Central memory CD4-positive, alpha-beta T cell (primary cell): Measurements from ENCODE around the gene CASP4.
"Not testable (repeated sequence)": the region's sequence is repeated elsewhere in the genome, so short reads cannot be mapped to it uniquely, and the experiment has no call there.

ENCODE experiments used
- DNase-seq: peaks from one replicate; pipeline ENCODE4 v3.0.0; 2022

The CASP4 gene

DNA sequence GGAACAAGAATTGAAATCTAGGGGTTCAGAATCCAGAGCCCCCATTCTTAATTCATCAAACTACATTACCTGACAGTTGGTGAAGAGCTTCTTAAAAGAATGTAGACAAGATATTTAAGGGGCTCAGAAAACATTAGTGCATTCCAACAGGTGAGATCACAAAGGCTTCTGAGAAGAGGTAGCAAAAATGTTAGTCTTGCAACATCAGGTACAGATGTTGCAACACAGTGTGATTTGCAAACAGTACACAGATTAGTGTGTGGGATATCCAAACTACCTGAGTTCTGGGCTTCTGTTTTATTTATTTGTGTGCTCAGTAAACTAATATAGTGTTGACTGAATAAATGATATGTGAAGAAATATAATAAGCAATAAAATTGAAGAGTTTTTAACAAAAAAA is 11.8 kb downstream of the CASP4 start:
- DNase-seq, result no peak

DNA sequence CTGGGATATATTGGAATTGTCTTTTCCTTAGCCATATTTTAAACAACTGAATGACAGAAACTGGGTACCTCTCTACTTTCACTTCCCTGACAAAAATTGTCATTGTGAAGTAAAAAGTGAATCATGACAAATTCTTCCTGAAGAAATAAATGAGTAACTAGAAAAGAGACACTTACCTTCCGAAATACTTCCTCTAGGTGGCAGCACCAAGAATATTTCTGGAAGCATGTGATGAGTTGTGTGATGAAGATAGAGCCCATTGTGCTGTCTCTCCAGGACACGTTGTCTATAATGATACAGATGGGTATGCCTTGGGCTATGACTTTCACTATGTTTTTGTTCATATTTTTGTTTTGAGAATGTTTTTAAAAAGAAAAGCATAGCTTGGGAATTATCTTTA is 21.5 kb downstream of the CASP4 start:
- peak; percentile 51 for DNase-seq

DNA sequence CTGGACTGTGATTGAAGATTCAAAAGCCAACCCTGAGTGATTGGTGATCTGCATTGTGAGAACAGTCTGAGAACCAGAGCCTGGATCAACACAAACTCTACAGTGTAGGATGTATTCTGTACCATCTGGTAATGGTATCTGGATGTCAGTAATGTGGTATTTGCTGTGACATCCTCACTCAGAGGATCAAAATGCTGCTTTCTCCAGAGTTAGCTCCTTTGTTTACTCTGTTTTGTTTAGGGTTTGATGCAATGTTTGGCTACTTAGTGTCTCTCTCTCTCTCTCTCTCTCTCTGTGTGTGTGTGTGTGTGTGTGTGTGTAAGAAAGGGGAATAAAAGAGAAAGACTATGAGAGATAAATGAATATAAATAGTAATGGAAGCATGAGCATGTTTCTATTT is 24.3 kb downstream of the CASP4 start:
- DNase-seq, result no peak

DNA sequence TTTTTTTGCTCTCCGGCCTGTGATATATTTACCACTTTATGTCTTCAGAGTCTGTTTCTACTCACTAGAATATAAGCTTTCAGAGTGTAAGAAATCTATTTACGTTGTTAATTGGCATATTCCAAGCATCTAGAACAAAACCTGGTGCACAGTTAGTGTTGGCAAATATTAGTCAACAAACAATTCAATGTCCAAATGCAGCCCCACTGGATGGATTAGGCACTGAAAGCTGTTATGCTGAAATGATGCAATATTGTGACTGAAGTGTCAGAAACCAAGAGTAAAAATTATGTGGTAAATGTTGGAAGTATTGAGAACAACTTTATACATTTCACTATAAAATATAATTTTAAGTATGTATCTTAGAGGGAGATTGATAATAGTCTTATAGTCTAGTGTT is 24.8 kb downstream of the CASP4 start:
- DNase-seq, result no peak

DNA sequence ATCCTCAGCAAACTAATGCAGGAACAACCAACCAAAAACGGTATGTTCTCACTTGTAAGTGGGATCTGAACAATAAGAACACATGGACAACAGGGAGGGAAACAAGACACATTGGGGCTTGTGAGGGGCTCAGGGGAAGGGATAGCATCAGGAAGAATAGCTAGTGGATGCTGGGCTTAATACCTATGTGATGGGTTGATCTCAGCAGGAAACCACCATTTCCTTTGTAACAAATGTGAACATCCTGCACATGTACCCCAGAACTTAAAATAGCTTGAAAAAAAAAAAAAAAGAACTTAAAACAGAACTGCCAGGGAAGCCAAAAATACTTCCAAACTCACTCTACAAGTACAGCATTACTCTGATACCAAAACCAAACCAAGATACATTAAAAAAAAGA is 33.8 kb downstream of the CASP4 start:
- peak; percentile 18 for DNase-seq

DNA sequence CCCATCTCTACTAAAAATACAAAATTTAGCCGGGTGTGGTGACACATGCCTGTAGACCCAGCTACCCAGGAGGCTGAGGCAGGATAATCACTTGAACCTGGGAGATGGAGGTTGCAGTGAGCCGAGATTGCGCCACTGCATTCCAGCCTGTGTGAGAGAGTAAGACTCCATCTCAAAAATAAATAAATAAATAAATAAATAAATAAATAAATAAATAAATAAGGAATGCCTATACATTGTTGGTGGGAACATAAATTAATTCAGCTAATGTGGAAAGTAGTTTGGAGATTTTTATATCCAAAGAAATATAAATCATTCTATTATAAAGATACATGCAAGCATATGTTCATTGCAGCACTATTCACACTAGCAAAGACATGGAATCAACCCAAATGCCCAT is 34.3 kb downstream of the CASP4 start:
- DNase-seq, result not testable (repeated sequence)

DNA sequence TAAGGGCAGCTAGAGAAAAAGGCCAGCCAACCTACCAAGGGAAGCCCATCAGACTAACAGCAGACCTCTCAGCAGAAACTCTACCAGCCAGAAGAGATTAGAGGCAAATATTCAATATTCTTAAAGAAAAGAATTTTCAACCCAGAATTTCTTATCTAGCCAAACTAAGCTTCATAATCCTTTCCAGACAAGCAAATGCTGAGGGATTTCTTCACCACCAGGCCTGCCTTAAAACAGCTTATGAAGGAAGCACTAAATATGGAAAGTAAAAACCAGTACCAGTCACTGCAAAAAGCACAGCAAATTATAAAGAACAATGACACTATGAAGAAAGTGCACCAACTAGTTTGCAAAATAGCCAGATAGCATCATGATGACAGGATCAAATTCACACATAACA is 39.6 kb downstream of the CASP4 start:
- no peak for DNase-seq

DNA sequence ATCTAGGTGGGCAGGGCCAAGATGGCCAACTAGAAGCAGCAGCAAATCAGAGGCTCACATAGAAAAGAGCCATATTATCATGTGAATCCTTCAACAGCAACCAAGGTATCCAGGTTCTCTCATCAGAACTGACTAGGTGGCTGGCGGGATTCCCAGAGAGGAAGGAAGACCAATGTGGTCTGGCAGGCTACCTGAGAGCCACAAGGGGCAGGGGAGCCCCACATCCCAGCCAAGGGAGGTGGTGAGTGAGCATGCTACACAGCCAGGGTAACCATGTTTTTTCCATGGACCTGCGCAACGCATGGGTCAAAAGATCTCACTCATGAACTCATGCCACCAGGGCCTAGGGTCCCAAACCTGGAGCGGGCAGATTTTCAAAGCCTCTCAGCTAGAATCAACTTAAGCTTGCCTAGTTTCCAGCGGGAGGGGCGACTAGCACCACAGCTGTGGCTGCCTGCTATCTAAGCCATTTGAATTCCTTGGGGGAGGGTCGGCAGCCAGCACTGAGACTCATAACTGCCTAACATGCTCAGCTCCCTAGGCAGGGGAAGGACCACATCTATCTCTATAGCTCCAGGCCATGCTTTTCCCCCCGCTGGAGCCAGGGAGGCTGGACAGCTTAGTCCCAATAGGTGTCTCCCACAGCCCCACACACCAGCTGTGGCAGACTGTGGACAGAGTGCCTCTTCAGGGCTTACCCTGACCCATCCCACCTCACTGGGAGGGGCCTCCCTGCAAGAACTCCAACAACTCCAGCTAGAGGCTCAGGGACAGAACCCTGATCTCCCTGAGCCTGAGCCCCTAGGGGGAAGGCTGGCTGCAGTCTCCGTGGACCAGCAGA is 41.4 kb downstream of the CASP4 start:
- no peak for DNase-seq

DNA sequence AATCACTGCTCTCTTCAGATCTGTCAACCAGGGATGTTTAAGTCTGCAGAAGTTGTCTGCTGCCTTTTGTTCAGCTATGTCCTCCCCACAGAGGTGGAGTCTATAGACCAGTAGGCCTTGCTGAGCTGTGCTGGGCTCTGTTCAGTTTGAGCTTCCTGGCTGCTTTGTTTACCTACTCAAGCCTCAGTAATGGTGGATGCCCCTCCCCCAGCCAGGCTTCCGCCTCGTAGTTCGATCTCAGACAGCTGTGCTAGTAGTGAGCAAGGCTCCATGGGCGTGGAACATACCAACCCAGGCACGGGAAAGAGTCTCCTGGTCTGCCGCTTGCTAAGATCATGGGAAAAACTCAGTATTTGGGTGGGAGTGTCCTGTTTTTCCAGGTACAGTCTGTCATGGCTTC is 42.5 kb downstream of the CASP4 start:
- no peak for DNase-seq

DNA sequence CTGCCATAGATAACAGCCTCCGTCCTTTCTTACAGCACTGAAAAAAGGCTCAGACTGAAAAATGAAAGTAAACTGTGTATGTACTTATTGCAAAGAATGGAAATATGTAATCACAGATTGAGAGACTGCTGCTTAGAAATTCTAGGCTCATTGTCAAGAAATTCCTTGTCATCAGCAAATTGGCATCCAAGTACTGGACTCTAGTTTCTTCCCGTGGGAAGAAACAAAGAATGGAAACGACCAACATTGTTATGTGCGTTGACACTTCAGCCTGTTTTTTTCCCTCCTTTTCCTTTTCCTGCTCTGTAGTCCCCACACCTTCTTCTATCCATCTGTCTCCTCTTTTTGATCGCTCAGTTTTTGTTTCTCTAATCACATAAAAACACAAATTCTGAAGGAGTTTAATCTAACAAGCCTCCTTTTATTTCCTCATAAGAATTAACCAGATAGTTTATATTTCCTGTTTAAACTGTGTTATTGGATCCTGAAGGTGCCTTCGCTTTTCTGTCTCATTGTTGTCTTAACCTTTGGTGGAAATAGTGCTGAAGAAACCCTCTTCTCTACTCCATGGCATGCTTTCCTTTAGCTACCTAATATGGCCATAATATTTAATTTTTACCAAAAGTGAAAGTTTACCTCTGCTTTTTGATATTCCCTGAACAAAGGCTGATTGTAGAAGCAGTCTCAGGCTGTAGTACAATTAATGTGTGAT is 50.1 kb downstream of the CASP4 start:
- peak; percentile 30 for DNase-seq

DNA sequence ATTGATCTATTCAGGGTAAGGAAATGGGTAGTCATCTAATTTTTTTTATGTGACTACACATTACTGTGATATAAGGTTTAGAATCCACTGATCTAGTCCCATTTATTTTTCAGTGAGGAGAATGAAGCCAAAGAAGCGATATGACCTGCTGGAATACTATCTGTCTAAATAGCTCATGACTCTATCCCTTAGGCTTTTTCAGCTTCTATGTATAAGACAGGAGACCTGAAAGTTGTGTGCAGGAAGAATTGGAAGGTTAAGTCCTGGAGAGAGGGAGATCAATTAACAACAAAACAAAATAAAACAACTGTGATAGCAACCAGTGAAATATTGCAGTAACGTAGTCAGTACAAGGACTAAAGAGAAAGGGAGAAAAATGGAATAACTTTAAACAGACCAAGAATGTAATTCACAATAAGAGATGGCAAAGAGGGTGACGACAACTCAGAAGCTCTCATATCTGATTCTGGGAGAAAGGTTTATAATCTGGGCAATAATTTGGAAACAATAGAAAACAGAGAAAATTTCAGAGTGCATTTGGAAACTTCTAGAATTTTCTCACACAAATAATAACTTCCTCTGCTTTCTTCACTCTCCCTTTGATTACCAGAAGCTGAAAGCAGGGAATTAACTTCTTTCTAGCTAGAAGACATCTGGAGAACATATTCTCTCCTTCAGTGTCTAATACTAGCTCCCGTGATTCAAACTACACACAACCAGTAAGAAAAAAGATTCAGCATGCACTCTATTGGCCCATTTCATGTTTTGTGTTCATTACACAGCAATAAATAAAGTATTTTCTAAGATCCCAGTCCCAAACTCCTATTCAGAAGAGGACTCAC is 50.9 kb downstream of the CASP4 start:
- DNase-seq, result no peak

DNA sequence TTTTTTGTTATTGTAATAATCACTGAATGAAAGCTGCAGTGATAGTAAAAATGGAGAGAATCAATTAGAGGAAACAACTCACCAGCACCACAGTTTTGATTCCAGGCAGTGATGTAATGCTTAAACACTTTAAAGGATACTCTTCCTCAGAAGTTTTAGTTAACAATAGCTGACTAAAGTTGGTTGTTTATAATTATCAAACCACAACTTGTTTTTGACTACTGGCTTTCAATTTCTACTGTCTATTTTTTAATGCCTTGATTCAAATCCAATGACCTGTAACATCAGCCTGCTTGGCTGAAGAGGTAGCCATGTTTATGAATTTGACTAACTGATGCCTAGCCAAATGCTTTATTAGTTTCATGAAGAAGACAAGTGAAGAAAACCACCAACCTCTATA is 51.9 kb downstream of the CASP4 start:
- DNase-seq, result no peak

DNA sequence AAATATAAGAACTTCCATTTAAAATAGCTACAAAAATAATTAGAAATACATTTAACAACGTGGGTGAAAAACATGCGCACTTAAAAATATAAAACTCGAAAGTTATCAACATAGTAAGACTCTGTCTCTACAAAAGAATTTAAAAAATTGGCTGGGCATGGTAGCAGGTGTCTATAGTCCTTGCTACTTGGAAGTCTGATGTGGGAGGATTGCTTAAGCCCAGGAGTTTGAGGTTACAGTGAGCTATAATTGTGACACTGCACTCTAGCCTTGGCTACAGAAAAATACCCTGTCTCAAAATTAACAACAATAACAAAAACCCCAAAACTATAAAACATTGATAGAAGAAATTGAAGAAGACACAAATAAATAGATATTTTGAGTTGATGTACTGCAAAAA is 56.3 kb downstream of the CASP4 start:
- DNase-seq, result no peak

DNA sequence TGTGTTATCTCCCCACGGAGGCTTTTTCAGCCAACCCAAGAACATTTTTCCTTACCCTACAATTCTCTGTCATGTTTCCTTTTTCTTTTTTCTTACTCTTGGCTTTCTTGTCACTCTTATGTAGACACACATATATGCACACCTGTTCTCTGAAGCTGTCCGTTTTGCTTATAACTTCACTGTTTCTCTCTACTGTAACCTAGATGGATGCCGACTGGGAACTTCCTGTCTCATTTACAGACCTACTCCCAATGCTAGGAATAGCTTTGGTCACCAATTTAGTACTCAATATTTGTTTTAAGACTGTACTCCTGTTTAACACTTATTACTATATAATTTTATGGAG is 60.2 kb downstream of the CASP4 start:
- DNase-seq, result no peak

DNA sequence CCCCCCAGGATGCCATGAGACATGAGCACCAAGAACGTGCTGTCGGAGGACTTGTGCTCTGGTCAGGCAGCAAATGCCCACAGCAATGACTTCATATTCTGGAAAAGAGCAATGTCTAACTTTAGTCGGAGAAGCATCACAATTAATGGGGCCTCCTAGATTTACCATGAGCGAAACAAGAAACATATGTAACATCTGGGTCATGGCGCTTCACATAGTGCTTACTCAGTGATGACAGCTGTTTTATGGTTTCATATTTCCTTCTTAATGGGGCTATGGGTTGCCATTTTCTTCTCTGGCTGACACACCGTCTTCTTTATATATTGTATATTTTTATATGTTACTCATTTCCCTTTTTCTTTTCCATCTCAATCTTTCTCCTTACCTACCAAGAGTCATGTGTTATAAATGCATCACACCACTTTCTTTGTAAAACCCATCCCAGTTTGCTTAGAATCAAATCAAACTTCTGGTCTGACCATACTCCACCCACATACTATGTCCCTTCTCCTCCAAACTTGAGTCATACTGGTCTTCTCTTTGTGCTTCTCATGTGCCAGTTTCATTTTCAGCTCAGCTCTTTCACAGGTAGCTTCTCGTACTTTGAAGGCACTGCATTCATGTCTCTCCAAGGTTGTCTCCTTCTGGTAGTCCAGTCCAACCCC is 60.7 kb downstream of the CASP4 start:
- peak; percentile 30 for DNase-seq

DNA sequence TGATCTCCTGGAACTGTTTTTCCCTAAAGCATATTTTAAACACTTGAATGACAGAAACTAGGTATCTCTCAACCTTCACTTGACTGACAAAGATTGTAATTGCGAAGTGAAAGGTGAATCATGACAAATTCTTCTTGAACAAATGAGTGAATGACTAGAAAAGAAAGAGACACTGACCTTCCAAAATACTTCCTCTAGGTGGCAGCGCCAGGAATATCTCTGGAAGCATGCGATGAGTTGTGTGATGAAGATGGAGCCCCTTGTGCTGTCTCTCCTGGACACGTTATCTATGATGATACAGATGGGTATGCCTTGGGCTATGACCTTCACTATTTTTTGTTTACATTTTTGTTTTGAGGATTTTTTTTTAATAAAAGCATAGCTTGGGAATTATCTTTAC is 63.1 kb downstream of the CASP4 start:
- no peak for DNase-seq

DNA sequence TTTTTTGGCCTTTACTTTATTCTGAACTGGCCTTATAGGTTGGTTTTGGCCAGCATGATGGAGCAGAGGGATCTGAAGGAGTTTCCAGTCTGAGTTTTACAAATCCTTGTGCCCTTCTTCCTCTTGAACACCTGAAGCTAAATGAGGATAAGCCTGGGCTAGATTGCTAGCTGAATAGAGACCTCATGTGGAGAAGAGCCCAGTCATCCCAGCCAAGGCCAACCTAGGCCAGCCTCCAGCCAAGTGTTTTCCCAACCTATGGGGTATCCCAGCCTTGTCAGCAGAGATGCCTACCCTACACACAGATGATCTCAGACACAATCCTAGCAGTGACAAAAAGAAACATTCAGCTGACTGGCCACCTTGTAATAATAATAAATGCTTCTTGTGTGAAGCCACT is 69.1 kb downstream of the CASP4 start:
- DNase-seq, result no peak

DNA sequence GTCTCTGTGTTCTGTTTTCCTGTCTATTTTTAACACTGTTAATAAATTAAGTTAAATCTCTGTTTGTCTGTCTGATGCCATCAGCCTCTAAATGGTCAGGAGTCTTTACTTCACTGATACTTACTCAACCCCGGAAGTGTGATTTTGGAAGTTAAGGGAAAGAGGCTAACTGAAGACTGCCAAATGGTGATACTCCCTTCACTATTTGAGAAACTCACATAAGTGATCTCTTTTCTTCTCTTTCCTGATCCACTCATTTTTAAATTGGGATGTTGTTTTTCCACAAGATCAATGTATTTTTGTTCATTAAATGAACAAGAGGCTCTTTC is 69.7 kb downstream of the CASP4 start:
- no peak for DNase-seq

DNA sequence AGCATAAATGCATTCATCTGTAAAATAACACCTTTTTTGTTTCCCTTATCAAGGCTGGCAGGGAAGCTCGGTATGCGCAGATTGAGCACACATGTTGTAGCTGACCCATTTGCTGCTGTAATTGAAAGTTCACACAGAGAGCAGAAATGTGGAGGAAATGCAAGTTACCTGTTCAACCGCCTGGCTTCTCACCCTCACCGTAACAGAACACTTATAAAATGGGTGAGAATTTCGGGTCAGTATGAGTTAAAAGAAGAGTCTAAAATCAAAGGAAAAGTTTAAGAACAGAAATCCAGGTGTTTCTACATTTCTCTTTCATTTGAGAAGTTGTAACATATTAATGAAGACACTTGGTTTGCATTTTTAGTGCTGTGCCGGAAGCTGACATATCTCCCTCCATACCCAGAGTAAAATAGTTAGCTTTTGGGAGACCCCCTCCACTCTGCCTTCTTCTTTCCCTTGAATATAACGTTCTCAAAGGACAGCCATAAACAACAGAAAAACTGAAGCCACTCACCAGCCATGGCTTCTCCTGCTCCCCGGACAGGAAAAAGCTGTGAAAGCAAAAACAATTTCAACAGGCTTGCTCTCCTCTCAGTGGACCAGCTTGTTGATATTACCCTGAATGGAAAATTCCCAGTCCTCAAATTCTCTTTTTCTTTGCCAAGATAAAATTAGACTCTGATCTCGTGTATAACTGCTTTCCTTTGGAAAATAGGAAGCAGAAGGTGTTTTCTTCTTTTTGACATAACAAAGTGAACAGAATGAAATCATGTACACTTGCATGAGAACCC is 70.3 kb downstream of the CASP4 start, which contains the start of gene CASP12:
TSS of gene CASP12 (minus strand) at position 570 of the 794 bp plus-strand sequence.
- no peak for DNase-seq

DNA sequence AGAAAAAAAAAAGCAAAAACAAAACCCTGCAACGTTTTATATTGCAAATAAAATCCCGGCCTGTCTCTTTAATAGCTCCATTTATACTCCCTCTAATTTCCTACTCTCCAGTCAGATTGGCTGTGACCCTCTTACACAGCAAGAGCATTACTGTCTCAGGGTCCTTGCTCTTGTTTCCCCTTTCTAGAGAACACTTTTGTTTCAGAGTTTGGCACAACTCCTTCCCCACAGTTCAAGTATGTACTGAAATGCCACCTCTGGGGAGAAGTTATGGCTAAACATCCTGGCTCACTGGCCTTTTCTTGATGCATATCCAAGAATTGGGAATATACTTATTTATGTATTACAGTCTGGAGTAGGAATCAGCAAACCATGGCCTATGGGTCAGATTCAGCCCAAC is 72.7 kb downstream of the CASP4 start:
- DNase-seq, result no peak

DNA sequence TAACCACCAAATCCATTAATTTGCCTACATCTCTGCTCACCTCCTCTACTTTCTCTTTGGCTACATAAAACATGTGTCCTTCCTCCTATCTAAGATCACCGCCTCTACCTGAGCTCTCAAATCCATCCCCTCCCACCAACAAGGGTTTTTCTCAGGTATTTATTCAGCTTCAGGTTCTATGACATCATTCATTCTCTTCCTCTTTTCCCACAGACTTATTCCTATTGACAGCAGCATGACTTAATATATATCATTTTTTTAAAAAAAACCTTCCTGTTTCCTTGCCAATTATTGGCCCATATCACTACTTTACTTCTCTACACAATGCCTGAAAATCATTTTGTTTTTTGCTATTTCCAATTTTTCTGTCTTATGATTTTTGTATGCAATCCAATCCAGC is 74.5 kb downstream of the CASP4 start:
- DNase-seq, result no peak
